Liver (tissue), 9 donors: Measurements from ENCODE around the gene ERI3. TPM values are rescaled to one million over a fixed set of nuclear protein-coding genes. Genes with fewer than 3 reads are reported as not detected.

Experiments used
- DNase-seq: peaks from one replicate; pipeline ENCODE4 v3.0.0-alpha.2; 2017; ENCODE audit warnings: low spot score
- H3K27ac ChIP-seq, 2 donors: one replicate each; pipeline ENCODE4 v1.7.0; 2013; ENCODE audit warnings: inconsistent platforms in 2 of 2, low read length in 2 of 2, control low read depth in 1 of 2, low read depth in 1 of 2, mild to moderate bottlenecking in 1 of 2
- H3K27me3 ChIP-seq, 4 donors: one replicate each; pipeline versions ENCODE4 v1.6.1 to v1.7.0; 2013; ENCODE audit warnings: low read length in 3 of 4, inconsistent platforms in 1 of 4, mild to moderate bottlenecking in 1 of 4, moderate library complexity in 1 of 4; ENCODE audit not compliant: control insufficient read depth in 4 of 4, insufficient read depth in 4 of 4
- H3K36me3 ChIP-seq, 4 donors: one replicate each; pipeline versions ENCODE4 v1.6.1 to v1.7.0; 2013; ENCODE audit warnings: low read length in 3 of 4, mild to moderate bottlenecking in 3 of 4, low read depth in 1 of 4, moderate library complexity in 1 of 4; ENCODE audit not compliant: control insufficient read depth in 4 of 4, insufficient read depth in 3 of 4
- H3K4me1 ChIP-seq, 4 donors: one replicate each; pipeline versions ENCODE4 v1.6.1 to v1.7.0; 2013; ENCODE audit warnings: low read length in 3 of 4, mild to moderate bottlenecking in 3 of 4, moderate library complexity in 1 of 4; ENCODE audit not compliant: control insufficient read depth in 4 of 4, insufficient read depth in 4 of 4
- H3K4me3 ChIP-seq, 3 donors: one replicate each; pipeline versions ENCODE4 v1.6.1 to v1.7.0; 2013; ENCODE audit warnings: low read length in 3 of 3, control low read depth in 1 of 3, low read depth in 1 of 3, mild to moderate bottlenecking in 1 of 3
- H3K9ac ChIP-seq, 2 donors: one replicate each; pipeline ENCODE4 v1.7.0; 2013; ENCODE audit warnings: low read length in 2 of 2, mild to moderate bottlenecking in 2 of 2, moderate library complexity in 2 of 2, control low read depth in 1 of 2, low read depth in 1 of 2
- H3K9me3 ChIP-seq, 4 donors: one replicate each; pipeline versions ENCODE4 v1.6.1 to v1.7.0; 2013; ENCODE audit warnings: low read length in 3 of 4; ENCODE audit not compliant: control insufficient read depth in 4 of 4
- CTCF ChIP-seq: fragments of 150-350 bp; IDR thresholded peaks from 2 replicates; pipeline ENCODE4 v1.5.1; 2017; ENCODE audit warnings: improper control_type of control experiment, low read depth, low read length; ENCODE audit not compliant: missing input control
- EGR1 ChIP-seq, 2 donors: IDR thresholded peaks; 2 replicates each; pipeline ENCODE4 v1.6.1; 2016 to 2018; ENCODE audit warnings: antibody characterized with exemption in 2 of 2, low read depth in 2 of 2
- FOXA2 ChIP-seq: IDR thresholded peaks from 2 replicates; pipeline ENCODE4 v1.6.1; 2016; ENCODE audit warnings: antibody characterized with exemption
- HNF4A ChIP-seq, 2 donors: conservative IDR thresholded peaks; 2 replicates each; pipeline ENCODE4 v1.6.1; 2016; ENCODE audit warnings: antibody characterized with exemption in 2 of 2, mild to moderate bottlenecking in 2 of 2
- JUND ChIP-seq, 2 donors: IDR thresholded peaks; 2 replicates each; pipeline ENCODE4 v1.6.1; 2016; ENCODE audit warnings: antibody characterized with exemption in 2 of 2
- NR2F2 ChIP-seq: IDR thresholded peaks from 2 replicates; pipeline ENCODE4 v1.6.1; 2016; ENCODE audit warnings: antibody characterized with exemption
- RXRA ChIP-seq, 2 donors: IDR thresholded peaks; 2 replicates each; pipeline ENCODE4 v1.6.1; 2017 to 2018; ENCODE audit warnings: antibody characterized with exemption in 2 of 2, mild to moderate bottlenecking in 1 of 2
- SP1 ChIP-seq: IDR thresholded peaks from 2 replicates; pipeline ENCODE4 v1.6.1; 2018; ENCODE audit warnings: antibody characterized with exemption, mild to moderate bottlenecking
- WGBS: extraction: QIAGEN DNeasy Blood & Tissue Kit; methylation state at CpG from one replicate; pipeline ENCODE4 v1.1.7; 2013; 5-methylcytosine and 5-hydroxymethylcytosine counted together
- polyA plus RNA-seq, 2 donors: library from polyadenylated mRNA; stranded (reverse) in 1 of 2; unstranded in 1 of 2; fragments of 200-250 nt in 1 of 2; fragments of >200 nt in 1 of 2; fragmentation: Nextera tagmentation in 1 of 2; extraction: Ambion mirVana in 1 of 2; gene quantifications; one replicate each; pipeline versions ENCODE4 v1.2.1 to v1.2.3, GENCODE V29; 2013 to 2015
- total RNA-seq, 2 donors: library from RNA; depleted of rRNA; stranded (reverse); fragments of >200 nt; gene quantifications; one replicate each; pipeline ENCODE4 v1.2.3, GENCODE V29; 2014
- TF ChIP-seq, protein P1 (sequence below): IDR thresholded peaks from 2 replicates; pipeline ENCODE4 v1.6.1; 2016; ENCODE audit warnings: antibody characterized with exemption, mild to moderate bottlenecking
- TF ChIP-seq, protein P2 (sequence below): IDR thresholded peaks from 2 replicates; pipeline ENCODE4 v1.6.1; 2016; ENCODE audit warnings: antibody characterized with exemption
- donor health status: healthy.
- donor health status: healthy.
- donor health status: healthy.
- donor health status: healthy.
- donor health status: healthy.

The ERI3 gene
- total and polyA plus RNA-seq, 4 donors: 15.7 to 23.8 (median 21.3) TPM

- no peak overlapping the region for H3K27ac ChIP-seq
- no peaks in the 10 kb centered on the region for H3K27me3 ChIP-seq
- TF ChIP-seq RXRA (IDR thresholded peaks at IDR 0.05) (peak; percentile 54 to 61), EGR1 (IDR thresholded peaks at IDR 0.05; ENCODE audit: low read depth in 2 of 2) (no peak), NR2F2 (peak; percentile 50)
- peaks cover 11 to 45% (median 22%) of the 10 kb centered on the region in 4 donors for H3K36me3 ChIP-seq
- no peak overlapping the region for H3K4me3 ChIP-seq
- H3K9ac ChIP-seq: no peak overlapping the region
- DNase-seq: no peak
- peaks cover 0 to 8% (median 3%) of the 10 kb centered on the region in 4 donors for H3K4me1 ChIP-seq
- 82% methylated on average over 31 of the region's 31 CpGs for WGBS
- H3K9me3 ChIP-seq: no peaks in the 10 kb centered on the region
These were observed 134.9 kb downstream of the ERI3 start for GRCh38 chr1:44220001-44220751.

GRCh38 chr1:44219301-44219626, 135.8 kb downstream of the ERI3 start:
- Histone ChIP-seq H3K27me3 (no peaks in the 10 kb centered on the region), H3K27ac (no peak overlapping the region), H3K9me3 (no peaks in the 10 kb centered on the region), H3K9ac (no peak overlapping the region), H3K4me1 (peaks cover 0 to 13% (median 6%) of the 10 kb centered on the region in 4 donors), H3K36me3 (peaks cover 11 to 45% (median 22%) of the 10 kb centered on the region in 4 donors), H3K4me3 (no peak overlapping the region)
- no peak for DNase-seq
- TF ChIP-seq, protein P1, sequence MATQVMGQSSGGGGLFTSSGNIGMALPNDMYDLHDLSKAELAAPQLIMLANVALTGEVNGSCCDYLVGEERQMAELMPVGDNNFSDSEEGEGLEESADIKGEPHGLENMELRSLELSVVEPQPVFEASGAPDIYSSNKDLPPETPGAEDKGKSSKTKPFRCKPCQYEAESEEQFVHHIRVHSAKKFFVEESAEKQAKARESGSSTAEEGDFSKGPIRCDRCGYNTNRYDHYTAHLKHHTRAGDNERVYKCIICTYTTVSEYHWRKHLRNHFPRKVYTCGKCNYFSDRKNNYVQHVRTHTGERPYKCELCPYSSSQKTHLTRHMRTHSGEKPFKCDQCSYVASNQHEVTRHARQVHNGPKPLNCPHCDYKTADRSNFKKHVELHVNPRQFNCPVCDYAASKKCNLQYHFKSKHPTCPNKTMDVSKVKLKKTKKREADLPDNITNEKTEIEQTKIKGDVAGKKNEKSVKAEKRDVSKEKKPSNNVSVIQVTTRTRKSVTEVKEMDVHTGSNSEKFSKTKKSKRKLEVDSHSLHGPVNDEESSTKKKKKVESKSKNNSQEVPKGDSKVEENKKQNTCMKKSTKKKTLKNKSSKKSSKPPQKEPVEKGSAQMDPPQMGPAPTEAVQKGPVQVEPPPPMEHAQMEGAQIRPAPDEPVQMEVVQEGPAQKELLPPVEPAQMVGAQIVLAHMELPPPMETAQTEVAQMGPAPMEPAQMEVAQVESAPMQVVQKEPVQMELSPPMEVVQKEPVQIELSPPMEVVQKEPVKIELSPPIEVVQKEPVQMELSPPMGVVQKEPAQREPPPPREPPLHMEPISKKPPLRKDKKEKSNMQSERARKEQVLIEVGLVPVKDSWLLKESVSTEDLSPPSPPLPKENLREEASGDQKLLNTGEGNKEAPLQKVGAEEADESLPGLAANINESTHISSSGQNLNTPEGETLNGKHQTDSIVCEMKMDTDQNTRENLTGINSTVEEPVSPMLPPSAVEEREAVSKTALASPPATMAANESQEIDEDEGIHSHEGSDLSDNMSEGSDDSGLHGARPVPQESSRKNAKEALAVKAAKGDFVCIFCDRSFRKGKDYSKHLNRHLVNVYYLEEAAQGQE: no peak
- TF ChIP-seq SP1: no peak
- TF ChIP-seq CTCF: no peak
- TF ChIP-seq EGR1 (IDR thresholded peaks at IDR 0.05; ENCODE audit: low read depth in 2 of 2): no peak
- no peak for TF ChIP-seq NR2F2
- TF ChIP-seq, protein P2, sequence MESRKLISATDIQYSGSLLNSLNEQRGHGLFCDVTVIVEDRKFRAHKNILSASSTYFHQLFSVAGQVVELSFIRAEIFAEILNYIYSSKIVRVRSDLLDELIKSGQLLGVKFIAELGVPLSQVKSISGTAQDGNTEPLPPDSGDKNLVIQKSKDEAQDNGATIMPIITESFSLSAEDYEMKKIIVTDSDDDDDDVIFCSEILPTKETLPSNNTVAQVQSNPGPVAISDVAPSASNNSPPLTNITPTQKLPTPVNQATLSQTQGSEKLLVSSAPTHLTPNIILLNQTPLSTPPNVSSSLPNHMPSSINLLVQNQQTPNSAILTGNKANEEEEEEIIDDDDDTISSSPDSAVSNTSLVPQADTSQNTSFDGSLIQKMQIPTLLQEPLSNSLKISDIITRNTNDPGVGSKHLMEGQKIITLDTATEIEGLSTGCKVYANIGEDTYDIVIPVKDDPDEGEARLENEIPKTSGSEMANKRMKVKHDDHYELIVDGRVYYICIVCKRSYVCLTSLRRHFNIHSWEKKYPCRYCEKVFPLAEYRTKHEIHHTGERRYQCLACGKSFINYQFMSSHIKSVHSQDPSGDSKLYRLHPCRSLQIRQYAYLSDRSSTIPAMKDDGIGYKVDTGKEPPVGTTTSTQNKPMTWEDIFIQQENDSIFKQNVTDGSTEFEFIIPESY: no peak
- no peak for TF ChIP-seq JUND (IDR thresholded peaks at IDR 0.05)
- TF ChIP-seq HNF4A (conservative IDR thresholded peaks at IDR 0.05): no peak
- TF ChIP-seq FOXA2: no peak
- WGBS: 89% methylated on average over 6 of the region's 6 CpGs
